ENCODE results near the gene VSIR.

VSIR gene

GRCh38 chr10:71727738-71728737 is 45.3 kb downstream of the VSIR start:
- no peak for DNase-seq (ENCODE audit: low read depth, low spot score)

GRCh38 chr10:71727105-71727737 is 46.1 kb downstream of the VSIR start:
- no peak for DNase-seq (ENCODE audit: low read depth, low spot score)

- DNase-seq (ENCODE audit: low read depth, low spot score) = no peak
Measured at GRCh38 chr10:71726580-71727104, 46.7 kb downstream of the VSIR start.

GRCh38 chr10:71725998-71726579 is 47.2 kb downstream of the VSIR start:
- no peak for DNase-seq (ENCODE audit: low read depth, low spot score)

GRCh38 chr10:71725249-71725648 is 48.1 kb downstream of the VSIR start:
- no peak for DNase-seq (ENCODE audit: low read depth, low spot score)

- no peak for DNase-seq (ENCODE audit: low read depth, low spot score)
Measured at GRCh38 chr10:71724539-71724938, 48.8 kb downstream of the VSIR start.

- DNase-seq (ENCODE audit: low read depth, low spot score) = no peak
Measured at GRCh38 chr10:71723311-71723710, 50.0 kb downstream of the VSIR start.

GRCh38 chr10:71722849-71723248 is 50.5 kb downstream of the VSIR start:
- no peak for DNase-seq (ENCODE audit: low read depth, low spot score)

- DNase-seq (ENCODE audit: low read depth, low spot score) = no peak
Measured at GRCh38 chr10:71721313-71721712, 52.0 kb downstream of the VSIR start.

- no peak for DNase-seq (ENCODE audit: low read depth, low spot score)
Measured at GRCh38 chr10:71720288-71720687, 53.0 kb downstream of the VSIR start.

GRCh38 chr10:71719464-71720201 is 53.7 kb downstream of the VSIR start, which contains the start of gene C10orf105:
TSS of gene C10orf105 (minus strand) at chr10:71719778. CDS start at chr10:71716337, 3,441 bp downstream.
- DNase-seq (ENCODE audit: low read depth, low spot score) = no peak

- no peak for DNase-seq (ENCODE audit: low read depth, low spot score)
Measured at GRCh38 chr10:71719042-71719441, 54.3 kb downstream of the VSIR start.

- no peak for DNase-seq (ENCODE audit: low read depth, low spot score)
Measured at GRCh38 chr10:71718165-71718698, 55.1 kb downstream of the VSIR start.

- no peak for DNase-seq (ENCODE audit: low read depth, low spot score)
Measured at GRCh38 chr10:71717551-71717951, 55.8 kb downstream of the VSIR start.

- DNase-seq (ENCODE audit: low read depth, low spot score) = no peak
Measured at GRCh38 chr10:71717056-71717455, 56.3 kb downstream of the VSIR start.

- no peak for DNase-seq (ENCODE audit: low read depth, low spot score)
Measured at GRCh38 chr10:71716426-71716825, 56.9 kb downstream of the VSIR start.

- no peak for DNase-seq (ENCODE audit: low read depth, low spot score)
Measured at GRCh38 chr10:71715860-71716259, 57.5 kb downstream of the VSIR start.

GRCh38 chr10:71715026-71715425 is 58.3 kb downstream of the VSIR start:
- no peak for DNase-seq (ENCODE audit: low read depth, low spot score)

GRCh38 chr10:71714592-71714991 is 58.7 kb downstream of the VSIR start:
- DNase-seq (ENCODE audit: low read depth, low spot score) = no peak

GRCh38 chr10:71714031-71714410 is 59.3 kb downstream of the VSIR start:
- DNase-seq (ENCODE audit: low read depth, low spot score) = no peak

All from smooth muscle cell of the brain vasculature (primary cell).